HG02852 (cell line): ENCODE results near the gene SUCLG1.

Experiments
- ATAC-seq: cut with Tn5 transposase; IDR thresholded peaks from one replicate; pipeline ENCODE4 v1.9.1; 2021; ENCODE audit warnings: mild to moderate bottlenecking, moderate library complexity; ENCODE audit not compliant: unreplicated experiment

SUCLG1 gene

DNA sequence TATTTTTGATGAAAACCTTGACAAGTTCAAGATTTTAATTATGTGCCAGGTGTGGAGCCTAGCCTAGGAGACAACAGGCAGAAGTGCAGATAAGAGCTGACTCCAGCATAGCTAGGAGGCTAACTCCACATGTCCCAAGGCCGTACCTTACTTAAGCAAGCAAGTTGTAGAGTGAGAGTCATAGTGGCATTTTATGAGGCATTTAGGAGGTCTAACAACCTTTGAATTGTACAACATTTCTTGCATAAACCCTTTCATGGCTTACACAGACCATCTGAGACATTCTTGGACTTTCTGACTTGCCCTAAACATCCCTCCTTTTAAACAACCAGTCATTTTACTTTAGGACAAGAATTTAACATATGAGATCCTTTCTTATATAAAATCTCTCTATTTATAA, 8.3 kb upstream of the SUCLG1 start:
- ATAC-seq, result no peak

DNA sequence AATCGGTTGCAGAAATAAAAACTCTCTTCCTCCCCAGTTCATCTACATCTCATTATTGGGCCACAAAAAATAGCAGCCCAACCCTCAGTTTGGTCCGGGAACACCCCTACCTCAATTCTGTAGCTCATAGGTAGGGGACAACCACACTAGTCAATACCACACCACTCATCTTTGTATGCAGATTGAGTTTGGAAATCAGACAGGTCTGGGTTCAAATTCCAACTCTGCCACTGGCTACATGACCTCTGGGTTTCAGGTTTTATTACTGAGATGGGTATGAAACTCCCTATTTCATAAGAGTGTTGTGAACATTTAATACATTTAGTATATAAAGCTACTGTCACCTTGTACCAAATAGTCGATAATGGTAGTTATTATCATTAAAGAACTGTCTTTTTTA, 2.2 kb upstream of the SUCLG1 start:
- ATAC-seq, result no peak

DNA sequence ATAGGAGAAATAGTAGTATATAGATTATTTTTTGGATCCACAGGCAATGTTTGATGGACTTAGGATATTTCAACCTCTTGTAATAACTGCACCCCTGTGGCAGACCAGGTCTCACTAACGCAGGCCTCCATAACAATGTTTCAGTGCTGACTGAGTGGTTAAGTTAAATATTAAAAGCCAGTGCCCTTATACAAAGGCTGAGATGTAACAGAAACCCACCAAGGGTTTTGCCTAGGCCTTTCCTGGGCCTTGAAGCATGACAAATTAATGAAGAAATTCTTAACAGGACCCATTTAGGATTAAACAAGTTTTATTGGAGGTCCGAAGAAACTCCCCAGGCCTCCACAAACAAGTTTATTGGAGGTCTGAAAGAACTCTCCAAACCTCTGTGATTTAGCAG, 1.6 kb upstream of the SUCLG1 start:
- no peak for ATAC-seq

DNA sequence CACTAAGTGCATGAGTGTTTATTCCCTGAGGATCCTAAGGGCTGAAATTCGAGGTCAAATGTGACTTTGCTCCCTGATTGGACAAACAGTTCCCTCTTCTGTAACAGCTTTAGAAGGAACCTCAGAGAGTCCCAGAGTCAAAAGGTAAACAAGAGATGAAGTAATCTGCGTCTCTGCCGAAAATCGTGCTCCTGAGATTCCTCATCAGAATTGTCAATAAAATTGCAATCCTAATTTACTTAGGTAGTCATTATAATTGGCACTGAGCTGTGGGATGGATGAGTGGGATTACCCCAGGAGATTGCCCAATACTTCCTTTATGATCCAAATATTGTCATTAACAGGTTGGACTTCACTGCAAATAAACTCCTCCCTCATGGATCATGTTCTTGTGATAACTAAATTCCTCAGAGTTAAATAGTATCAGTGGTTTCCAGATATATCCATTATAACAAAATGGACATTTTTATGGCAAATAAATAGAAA, 907 bp upstream of the SUCLG1 start:
- no peak for ATAC-seq

DNA sequence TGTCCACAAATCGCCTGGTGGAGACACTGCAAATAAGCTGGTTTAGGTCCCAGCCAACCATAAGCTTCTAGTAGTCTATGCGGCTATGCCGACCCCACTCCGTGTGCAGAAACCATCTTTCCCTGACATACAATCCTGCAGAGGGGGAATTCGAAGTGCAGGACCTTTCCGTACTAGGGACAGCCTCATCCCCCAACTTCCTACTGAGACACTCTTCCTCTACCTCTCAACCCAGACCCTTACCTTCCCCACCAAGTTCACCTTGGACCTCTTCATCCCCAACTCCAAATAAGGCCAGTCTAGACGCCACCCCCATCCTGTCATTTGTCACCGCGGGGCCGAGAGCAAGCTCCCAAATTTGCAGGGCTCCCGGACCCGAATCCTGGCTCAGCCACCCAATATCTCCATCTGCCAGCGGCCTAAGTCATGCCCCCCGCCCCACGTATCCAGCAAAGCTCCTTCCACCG, 496 bp downstream of the SUCLG1 start:
- peak; percentile 36 for ATAC-seq

DNA sequence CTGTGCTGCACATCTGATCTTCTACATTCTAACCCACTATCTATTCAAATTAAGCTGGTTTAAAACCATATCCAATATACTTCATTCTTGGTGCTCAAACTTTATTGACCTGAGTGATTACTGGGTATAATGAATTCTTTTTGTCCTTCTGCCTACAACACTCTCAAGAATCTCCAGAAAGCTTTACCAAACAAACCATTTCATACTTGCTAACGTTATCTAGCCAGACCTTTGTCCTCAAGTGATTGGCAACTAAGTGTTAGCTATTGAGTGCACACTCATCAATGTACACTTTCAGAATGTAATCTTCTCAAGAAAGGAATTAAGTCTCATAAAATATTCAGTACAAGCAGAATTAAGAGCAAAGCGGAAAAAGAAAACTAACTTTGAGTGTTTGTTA, 1.4 kb downstream of the SUCLG1 start:
- no peak for ATAC-seq

DNA sequence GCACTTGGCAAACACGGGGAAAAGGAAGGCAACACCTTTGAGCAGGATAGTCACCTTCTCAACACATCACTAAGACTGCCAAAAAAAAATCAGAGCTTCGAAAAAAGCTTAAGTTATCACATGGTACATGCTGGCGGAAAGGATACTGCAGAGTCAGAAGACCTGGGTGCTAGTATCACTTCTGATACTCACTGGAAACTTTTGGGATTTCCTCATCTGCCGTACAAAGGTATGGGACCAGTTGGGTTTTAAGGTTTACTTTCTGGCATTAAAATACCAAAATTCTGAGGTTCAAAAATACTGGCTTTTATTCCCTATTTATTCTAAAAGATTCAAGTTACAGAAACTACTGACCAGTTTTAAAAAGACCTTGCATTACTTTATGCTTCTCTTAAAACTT, 2.9 kb downstream of the SUCLG1 start:
- ATAC-seq, result no peak

DNA sequence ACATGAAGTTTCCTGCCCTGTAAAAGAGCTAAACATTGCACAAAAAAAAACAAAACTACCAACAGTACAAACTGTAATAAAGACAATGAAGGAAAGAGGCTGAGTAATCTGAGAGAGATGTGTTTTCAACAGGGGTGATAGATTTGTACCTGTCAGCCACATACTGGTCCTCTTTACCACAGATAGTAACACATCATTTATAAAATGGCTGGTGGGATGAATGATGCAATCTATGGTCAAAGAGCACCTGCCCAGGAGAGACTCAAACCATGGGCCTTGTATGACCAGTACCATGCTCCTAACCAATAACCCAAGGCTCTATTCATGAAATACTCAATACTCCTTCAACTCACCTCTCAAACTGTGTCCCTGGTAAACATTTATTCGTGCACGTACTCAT, 4.5 kb downstream of the SUCLG1 start:
- ATAC-seq, result no peak

DNA sequence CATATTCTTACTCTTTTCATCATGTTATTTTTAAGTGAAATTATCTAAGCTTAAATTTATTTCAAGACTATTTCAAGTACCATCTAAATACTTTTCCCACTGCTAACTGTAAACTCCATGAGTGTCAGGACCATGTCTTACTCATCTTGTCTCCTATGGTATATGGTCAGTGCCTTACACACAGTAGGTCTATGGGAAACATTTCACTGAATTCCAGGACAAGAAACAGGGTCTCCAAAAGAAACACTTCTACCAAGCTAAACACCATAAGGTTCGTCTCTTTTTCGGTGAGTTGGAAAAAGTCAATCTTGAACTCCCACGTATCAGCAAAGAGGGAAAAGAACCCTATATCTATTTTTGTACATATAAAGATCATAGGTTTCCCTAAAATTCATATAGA, 6.5 kb downstream of the SUCLG1 start:
- no peak for ATAC-seq

DNA sequence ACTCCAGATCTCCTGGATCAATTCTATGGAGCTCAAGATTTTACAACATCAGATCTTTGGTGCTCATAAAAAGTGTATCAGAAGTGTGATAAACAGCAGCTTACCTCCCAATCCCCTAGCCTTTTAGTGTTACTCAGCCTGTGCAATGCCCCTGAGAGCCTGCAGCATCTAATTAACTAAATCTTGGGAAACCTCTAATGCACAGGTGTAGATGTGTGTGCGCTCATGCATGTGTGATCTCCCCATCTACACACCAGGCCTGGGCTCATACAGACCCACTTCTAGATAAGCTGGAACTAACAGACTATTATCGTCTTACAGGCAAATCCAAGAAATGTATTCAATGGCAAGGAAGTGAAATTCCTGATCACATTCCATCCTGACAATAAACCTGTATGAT, 7.5 kb downstream of the SUCLG1 start:
- no peak for ATAC-seq

DNA sequence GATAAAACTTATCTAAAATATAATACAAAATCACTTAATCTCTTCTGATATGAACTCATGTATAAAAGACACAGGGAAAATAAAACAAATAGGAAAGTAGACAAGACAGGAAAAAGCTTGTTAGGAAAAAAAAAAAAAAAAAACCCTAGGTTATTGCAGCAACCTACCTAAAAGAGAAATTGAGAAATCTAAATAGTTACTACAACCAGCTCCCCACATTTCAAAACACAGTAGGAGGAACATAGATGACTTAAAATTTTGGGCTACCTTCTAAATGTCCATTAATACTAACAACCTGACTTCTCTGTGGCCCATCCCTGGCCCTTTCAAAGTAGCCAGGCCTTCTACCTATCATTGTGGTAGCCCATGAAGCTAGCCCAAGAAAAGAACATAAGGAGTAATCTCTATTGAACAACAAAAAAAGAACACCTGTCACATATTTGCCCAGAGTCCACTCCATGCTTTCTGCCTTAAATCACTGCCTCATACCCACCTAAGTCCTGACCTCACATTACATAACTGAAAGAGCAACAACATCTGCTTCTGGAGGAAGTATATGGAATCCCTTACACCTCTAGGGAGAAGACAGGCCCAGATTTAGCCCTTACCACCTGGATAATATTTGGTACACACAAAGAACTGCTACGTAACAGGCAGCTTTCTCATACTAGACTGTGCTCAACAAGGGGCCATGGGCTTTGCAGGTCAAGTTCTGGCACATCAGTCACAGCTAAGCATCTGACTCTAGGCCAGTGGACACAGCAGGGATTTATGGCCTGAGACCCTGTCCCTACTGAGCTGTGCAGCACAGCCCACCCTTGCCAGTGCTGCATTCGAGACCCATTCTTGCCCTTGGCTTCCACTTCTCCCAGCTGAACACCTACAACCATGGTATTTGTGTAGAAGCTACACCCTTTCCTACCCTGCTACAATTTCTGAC, 8.5 kb downstream of the SUCLG1 start:
- no peak for ATAC-seq

DNA sequence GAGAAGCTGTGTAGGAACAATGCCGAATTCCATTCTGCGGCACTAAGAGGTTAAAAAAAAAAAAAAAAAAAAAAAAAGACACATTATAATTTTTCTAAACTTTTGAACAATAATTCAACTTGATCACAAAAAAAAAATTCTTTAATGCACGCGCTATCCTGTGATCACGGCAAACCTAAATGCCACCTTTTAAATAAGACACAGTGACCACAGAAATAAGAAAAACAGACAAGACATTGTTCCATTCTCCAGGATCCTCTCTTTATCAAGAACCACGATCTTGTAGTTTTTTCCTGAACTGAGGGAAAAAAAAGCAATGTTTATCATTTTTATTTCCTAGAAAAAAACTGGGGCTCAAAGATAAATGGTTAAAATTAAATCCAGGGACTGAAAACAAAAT, 9.4 kb downstream of the SUCLG1 start:
- no peak for ATAC-seq

DNA sequence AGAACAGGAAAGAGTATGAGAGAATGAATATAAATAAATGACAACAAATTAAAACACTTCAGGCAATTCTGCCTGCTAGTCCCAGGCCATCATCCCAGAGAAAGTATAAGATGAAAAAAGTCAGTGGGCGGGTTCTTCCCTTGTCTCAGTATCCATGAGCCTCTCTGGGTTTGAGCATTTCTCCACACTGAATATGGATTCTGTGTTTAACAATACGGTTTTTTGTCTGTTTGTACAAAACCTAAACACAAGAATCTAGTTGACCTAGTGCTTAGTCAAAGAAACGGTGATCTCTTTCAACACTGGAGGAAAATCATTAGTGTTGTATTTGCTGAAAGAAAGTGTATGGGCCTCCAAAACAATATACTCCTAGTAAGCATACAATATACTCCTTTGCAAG, 10.0 kb downstream of the SUCLG1 start:
- no peak for ATAC-seq

DNA sequence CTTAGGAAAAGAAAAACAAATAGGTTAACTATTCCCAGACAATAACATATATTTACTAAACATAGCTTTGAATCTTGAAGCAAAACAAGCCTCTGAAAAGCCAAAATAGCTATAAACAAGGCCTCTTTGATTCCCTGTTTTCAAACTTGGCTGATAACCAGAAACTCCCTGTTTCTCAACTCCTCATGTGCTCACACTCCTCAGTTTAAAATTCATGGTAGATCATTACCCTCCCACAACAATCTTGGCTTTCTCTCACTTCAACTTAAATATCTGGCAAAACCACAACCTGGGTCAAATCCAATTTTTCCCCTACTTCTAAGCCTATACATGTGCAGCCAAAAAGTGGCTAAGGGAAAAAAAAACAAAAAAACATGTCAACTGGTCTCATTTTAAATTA, 15.6 kb downstream of the SUCLG1 start:
- ATAC-seq, result no peak

DNA sequence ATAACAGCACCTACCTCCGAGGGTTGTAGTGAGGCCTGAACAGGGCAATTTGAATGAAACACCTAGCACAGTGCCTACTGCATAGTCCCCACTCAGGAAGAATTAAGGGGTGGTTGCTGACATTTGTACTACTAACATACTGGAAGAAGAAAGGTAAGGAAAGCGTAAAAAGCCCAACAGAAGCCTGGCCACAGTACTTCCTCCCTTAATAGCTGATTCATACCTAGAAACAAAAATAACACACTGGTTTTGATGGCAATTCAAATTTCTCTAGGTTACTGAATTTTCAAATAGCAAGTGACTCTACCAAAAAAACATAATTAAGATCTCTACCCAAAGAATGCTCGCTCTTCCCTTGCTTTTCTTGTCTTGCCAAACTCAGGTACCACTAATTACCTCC, 16.2 kb downstream of the SUCLG1 start:
- peak; percentile 53 for ATAC-seq

DNA sequence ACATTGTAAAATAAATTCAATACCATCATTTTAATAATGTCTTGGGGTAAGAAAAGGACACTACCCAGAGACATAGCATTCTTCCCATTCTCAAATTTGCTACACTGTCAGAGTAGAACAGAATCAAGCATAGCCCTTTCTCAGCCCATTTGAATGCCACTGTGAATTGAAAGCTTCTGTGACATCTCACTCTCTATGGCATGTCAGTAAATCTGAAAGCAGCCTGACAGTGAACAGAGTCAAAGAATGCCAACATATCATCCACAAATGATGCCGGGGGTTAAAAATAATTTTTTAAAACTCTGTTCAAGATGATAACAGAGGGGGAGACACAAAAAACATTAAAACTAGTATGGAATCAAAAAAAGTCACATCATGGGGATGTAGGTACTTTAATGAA, 17.6 kb downstream of the SUCLG1 start:
- no peak for ATAC-seq

DNA sequence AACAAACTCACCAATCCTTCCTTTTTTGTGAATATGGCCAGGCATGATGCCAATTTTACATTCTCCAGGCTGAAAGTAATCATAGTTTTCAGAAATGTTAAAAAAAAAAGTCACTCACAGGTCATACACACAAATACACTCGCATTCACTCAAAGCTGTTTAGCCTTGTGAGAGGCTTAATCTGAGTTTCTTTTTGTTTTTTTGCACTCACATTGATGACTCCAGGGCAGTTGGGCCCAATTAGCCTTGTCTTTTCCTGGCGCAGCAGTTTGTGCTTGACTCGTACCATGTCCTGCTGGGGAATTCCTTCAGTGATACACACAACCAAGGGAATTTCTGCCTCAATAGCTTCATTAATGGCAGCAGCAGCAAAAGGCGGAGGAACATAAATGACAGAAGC, 18.0 kb downstream of the SUCLG1 start:
- no peak for ATAC-seq

DNA sequence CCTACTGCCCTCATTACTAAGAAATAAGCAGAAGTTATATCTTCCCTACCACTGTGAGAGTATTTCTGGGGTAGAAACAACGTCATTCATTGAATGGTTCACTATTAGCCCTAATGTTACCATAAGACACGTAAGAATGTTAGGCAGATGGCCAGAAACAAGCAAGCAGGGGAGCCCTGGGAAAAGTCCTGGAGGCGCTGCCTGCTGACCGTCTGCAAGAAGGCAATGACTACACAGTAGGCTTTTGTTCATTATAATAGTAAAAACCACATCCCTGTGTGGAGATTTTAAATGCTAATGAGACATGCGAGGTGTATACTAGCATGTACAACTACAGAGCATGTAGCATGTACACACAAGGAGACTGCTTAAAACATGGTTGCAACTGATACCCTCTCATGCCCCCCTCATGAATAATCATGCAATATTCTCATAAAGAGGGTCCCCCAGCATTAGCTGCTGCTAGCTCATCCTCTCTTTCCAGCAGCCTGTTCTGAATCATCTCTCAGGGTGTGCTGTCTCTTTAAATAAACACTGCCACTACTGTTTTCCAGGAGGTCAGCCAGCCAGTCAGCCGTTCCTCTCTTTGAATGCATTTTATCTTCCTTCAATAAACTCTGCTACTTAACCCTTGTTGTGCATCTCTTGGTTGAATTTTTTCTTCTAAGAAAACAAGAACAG, 23.6 kb downstream of the SUCLG1 start:
- ATAC-seq, result no peak

DNA sequence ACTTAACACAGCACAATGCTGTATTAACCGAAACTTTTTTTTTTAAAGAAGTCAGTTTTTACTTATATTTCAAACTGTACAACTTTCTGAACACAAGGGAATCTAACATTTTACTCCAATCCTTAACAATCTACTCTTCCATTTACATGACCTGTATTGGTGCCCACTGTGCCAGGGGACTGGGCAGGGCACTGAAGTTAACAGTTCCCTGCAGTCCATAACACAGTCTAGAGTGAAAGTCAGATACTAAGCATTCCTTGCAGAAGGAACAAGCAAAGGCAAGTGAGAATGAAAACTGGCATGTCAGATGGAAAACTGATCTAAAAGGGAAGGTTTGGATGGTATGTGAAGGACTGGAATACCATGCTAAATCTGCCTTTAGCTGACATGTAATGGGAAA, 29.8 kb downstream of the SUCLG1 start:
- no peak for ATAC-seq

DNA sequence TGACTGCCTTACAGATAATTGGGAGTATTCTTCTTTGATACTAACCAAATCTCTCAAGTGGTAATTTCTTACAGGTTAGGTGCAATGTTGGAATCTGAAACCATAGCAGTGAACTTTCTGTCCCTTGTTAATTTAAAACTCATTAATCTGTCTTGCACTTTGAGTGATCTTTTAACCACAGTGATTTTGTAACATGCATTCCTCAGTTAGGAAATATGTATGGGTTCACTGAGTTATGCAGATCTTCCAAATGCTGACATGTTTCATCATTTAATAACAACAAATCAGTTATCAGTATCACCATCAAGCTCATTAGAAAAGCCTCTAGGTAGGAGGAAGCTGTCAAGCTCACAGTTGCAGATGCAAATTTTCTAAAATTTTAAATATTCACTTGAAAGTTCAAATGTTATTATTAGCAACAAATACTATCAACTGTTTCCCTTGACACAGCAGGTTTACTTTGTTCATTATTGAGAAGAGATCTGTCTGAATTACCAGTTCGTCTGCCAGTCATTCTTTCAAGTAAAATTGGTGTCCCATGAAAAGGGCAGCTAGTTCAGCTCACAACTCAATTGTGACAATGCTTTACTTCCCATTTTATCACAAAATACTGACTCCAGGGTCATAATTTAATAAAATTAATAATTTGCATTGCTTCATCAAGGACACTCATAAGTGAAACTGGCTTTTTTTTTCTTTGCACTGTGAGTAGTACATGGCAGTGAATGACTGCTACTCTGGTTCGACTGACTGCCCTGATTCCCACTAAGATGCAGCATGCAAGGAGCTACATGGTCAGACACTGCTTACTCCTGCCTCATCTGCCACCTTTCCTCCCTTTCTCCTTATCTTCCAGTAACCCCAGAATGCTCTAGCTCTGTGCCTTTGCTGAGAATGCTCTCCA, 31.6 kb downstream of the SUCLG1 start:
- peak; percentile 62 for ATAC-seq

DNA sequence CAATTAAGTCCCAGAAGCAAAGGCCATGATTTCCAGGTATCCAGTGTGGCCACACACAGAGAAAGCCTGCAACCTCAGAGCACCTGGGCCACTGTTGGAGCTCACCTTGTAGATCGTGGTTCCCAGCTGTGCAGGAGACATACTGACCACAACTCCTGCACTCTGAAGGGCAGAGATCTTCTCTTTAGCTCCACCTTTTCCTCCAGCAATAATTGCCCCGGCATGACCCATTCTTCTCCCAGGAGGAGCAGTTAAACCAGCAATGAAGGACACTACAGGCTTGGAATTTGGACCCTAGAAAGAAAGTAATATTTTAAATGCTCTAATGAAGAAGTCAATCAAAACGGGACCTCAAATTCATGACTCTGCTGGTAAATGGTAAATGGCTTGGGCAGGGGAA, 33.8 kb downstream of the SUCLG1 start:
- ATAC-seq, result no peak
